ENCODE data around the gene SPAG16.

The SPAG16 gene

GRCh38 chr2:213544940-213545339, 260.7 kb downstream of the SPAG16 start:
- DNase-seq (ENCODE audit: low read depth in 1 of 2, low spot score in 1 of 2), result no peak

- DNase-seq (ENCODE audit: low read depth in 1 of 2, low spot score in 1 of 2), result no peak
Observed at GRCh38 chr2:213545481-213545880, 261.2 kb downstream of the SPAG16 start.

GRCh38 chr2:213545964-213546475, 261.8 kb downstream of the SPAG16 start:
- DNase-seq (ENCODE audit: low read depth in 1 of 2, low spot score in 1 of 2), result no peak

- DNase-seq (ENCODE audit: low read depth in 1 of 2, low spot score in 1 of 2), result no peak
Observed at GRCh38 chr2:213551526-213551925, 267.3 kb downstream of the SPAG16 start.

- no peak for DNase-seq (ENCODE audit: low read depth in 1 of 2, low spot score in 1 of 2)
Observed at GRCh38 chr2:213559053-213559452, 274.8 kb downstream of the SPAG16 start.

GRCh38 chr2:213561759-213562158, 277.5 kb downstream of the SPAG16 start:
- DNase-seq (ENCODE audit: low read depth in 1 of 2, low spot score in 1 of 2), result no peak

- DNase-seq (ENCODE audit: low read depth in 1 of 2, low spot score in 1 of 2), result no peak
Observed at GRCh38 chr2:213562539-213563180, 278.4 kb downstream of the SPAG16 start.

- DNase-seq (ENCODE audit: low read depth in 1 of 2, low spot score in 1 of 2), result no peak
Observed at GRCh38 chr2:213566846-213567245, 282.6 kb downstream of the SPAG16 start.

GRCh38 chr2:213609570-213610170, 325.4 kb downstream of the SPAG16 start:
- DNase-seq (ENCODE audit: low read depth in 1 of 2, low spot score in 1 of 2), result no peak

- DNase-seq (ENCODE audit: low read depth in 1 of 2, low spot score in 1 of 2), result no peak
Observed at GRCh38 chr2:213627054-213627710, 342.9 kb downstream of the SPAG16 start.

- no peak for DNase-seq (ENCODE audit: low read depth in 1 of 2, low spot score in 1 of 2)
Observed at GRCh38 chr2:213627835-213628460, 343.7 kb downstream of the SPAG16 start.

- DNase-seq (ENCODE audit: low read depth in 1 of 2, low spot score in 1 of 2), result no peak
Observed at GRCh38 chr2:213640738-213641425, 356.6 kb downstream of the SPAG16 start.

- no peak for DNase-seq (ENCODE audit: low read depth in 1 of 2, low spot score in 1 of 2)
Observed at GRCh38 chr2:213644926-213645325, 360.7 kb downstream of the SPAG16 start.

GRCh38 chr2:213649176-213649575, 364.9 kb downstream of the SPAG16 start:
- DNase-seq (ENCODE audit: low read depth in 1 of 2, low spot score in 1 of 2), result no peak

GRCh38 chr2:213664817-213665216, 380.6 kb downstream of the SPAG16 start:
- no peak for DNase-seq (ENCODE audit: low read depth in 1 of 2, low spot score in 1 of 2)

- DNase-seq (ENCODE audit: low read depth in 1 of 2, low spot score in 1 of 2), result no peak
Observed at GRCh38 chr2:213669657-213670056, 385.4 kb downstream of the SPAG16 start.

- no peak for DNase-seq (ENCODE audit: low read depth in 1 of 2, low spot score in 1 of 2)
Observed at GRCh38 chr2:213678437-213679218, 394.4 kb downstream of the SPAG16 start.

- no peak for DNase-seq (ENCODE audit: low read depth in 1 of 2, low spot score in 1 of 2)
Observed at GRCh38 chr2:213679894-213680293, 395.6 kb downstream of the SPAG16 start.

GRCh38 chr2:213682276-213682675, 398.0 kb downstream of the SPAG16 start:
- no peak for DNase-seq (ENCODE audit: low read depth in 1 of 2, low spot score in 1 of 2)

- DNase-seq (ENCODE audit: low read depth in 1 of 2, low spot score in 1 of 2), result no peak
Observed at GRCh38 chr2:213688133-213688532, 403.9 kb downstream of the SPAG16 start.
